HepG2 (cell line): Measurements from ENCODE around the gene CFAP54. TPM values are rescaled to one million over a fixed set of nuclear protein-coding genes. Genes with fewer than 3 reads are reported as not detected.

Experiments used
- ATAC-seq: fragments of 200-7000 bp; cut with Tn5 transposase; 3 replicates; pipeline ENCODE4 v1.9.1; 2020; ENCODE audit warnings: mild to moderate bottlenecking, moderate library complexity
- BruUV-seq: library from RNA; stranded (reverse); fragments of 400-500 nt; replicated peaks from 2 replicates; lab custom pipeline; 2021; lab: Mats Ljungman, UMichigan
- CTCF ChIA-PET: fragments of 300-600 bp; formaldehyde crosslinking; extraction: SDS; loops from one replicate; lab custom pipeline; 2021; ENCODE audit warnings: low total read pairs, inconsistent platforms, low intra/inter-chr PET ratio; lab: Yijun Ruan, JAX
- POLR2A ChIA-PET: fragments of 350-600 bp; sonication (Branson Sonifier 250); formaldehyde crosslinking; loops from one replicate; lab custom pipeline; 2020; ENCODE audit warnings: antibody characterized with exemption, inconsistent platforms; lab: Yijun Ruan, JAX
- DNase-seq: peaks from one replicate; pipeline ENCODE4 v3.0.0-alpha.2; 2015; ENCODE audit warnings: low spot score
- FAIRE-seq: peaks from 3 replicates; lab custom pipeline; 2011; peaks lifted over from hg19 to GRCh38; lab: Jason Lieb, UNC
- H2AFZ ChIP-seq: one replicate; pipeline ENCODE4 v1.6.1; 2011; ENCODE audit warnings: low read length, inconsistent platforms
- H3K27ac ChIP-seq: fragments of 300-600 bp; 3 replicates; pipeline ENCODE4 v1.8.0; 2011; ENCODE audit warnings: mixed run types, mild to moderate bottlenecking, mixed read lengths, low read length, inconsistent platforms; ENCODE audit not compliant: insufficient read depth; ENCODE audit errors: extremely low read length
- H3K27me3 ChIP-seq, 2 experiments: fragments of 200-600 bp in 1 of 2; 2 replicates in 1 of 2; 3 replicates in 1 of 2; pipeline versions ENCODE4 v1.6.0 to v1.8.0; 2011; ENCODE audit warnings: low read length in 2 of 2, mild to moderate bottlenecking in 2 of 2, moderate library complexity in 2 of 2, inconsistent platforms in 1 of 2; ENCODE audit not compliant: insufficient read depth in 2 of 2, control insufficient read depth in 1 of 2
- H3K36me3 ChIP-seq, 2 experiments: fragments of 200-600 bp in 1 of 2; replicated peaks in 1 of 2; 2 replicates in 1 of 2; 3 replicates in 1 of 2; pipeline versions ENCODE4 v1.5.1 to v1.8.0; 2011; ENCODE audit warnings: low read length in 2 of 2, inconsistent platforms in 1 of 2; ENCODE audit not compliant: insufficient read depth in 2 of 2, control insufficient read depth in 1 of 2
- H3K4me1 ChIP-seq: 2 replicates; pipeline ENCODE4 v1.5.1; 2012; ENCODE audit warnings: low read length, inconsistent platforms; ENCODE audit not compliant: insufficient read depth
- H3K4me2 ChIP-seq: 2 replicates; pipeline ENCODE4 v1.6.0; 2011; ENCODE audit warnings: low read depth, low read length, inconsistent platforms
- H3K4me3 ChIP-seq, 3 experiments: fragments of 200-600 bp in 1 of 3; sonication (generic), shearing (Covaris generic) in 1 of 3; replicated peaks in 1 of 3; 2 replicates each; pipeline ENCODE4 v1.5.1; 2011 to 2016; ENCODE audit warnings: low read length in 3 of 3, inconsistent platforms in 2 of 3, low read depth in 2 of 3, mild to moderate bottlenecking in 2 of 3, control low read depth in 1 of 3, mixed read lengths in 1 of 3; ENCODE audit not compliant: insufficient read depth in 1 of 3
- H3K79me2 ChIP-seq: one replicate; pipeline ENCODE4 v1.6.1; 2011; ENCODE audit warnings: low read length, inconsistent platforms; ENCODE audit not compliant: insufficient read depth
- H3K9ac ChIP-seq: 2 replicates; pipeline ENCODE4 v1.6.0; 2011; ENCODE audit warnings: mild to moderate bottlenecking, low read depth, low read length, inconsistent platforms; ENCODE audit not compliant: insufficient read depth
- H3K9me3 ChIP-seq: 2 replicates; pipeline ENCODE4 v1.5.1; 2012; ENCODE audit warnings: mild to moderate bottlenecking, low read length
- H4K20me1 ChIP-seq: 2 replicates; pipeline ENCODE4 v1.6.0; 2011; ENCODE audit warnings: inconsistent platforms, mild to moderate bottlenecking, low read length, moderate library complexity; ENCODE audit not compliant: insufficient read depth
- IRF2 ChIP-seq: IDR thresholded peaks from 2 replicates; pipeline ENCODE4 v1.6.1; 2018; ENCODE audit warnings: missing genetic modification reagents, missing compliant biosample characterization
- WGBS: methylation state at CpG from one replicate; pipeline ENCODE4 v1.1.6; 2017; ENCODE audit warnings: low lambda C conversion rate; 5-methylcytosine and 5-hydroxymethylcytosine counted together
- in situ Hi-C: cut with HindIII; loops from 2 replicates; pipeline ENCODE4 v1.10.0; 2017; ENCODE audit warnings: low pct_unique_long_range_greater_than_20kb; ENCODE audit not compliant: extremely low pct_ligation_motif_present
- intact Hi-C: fragments of 100-400 bp; cut with micrococcal nuclease; formaldehyde crosslinking; loops from one replicate; pipeline ENCODE4 v1.10.0; 2022; ENCODE audit not compliant: unreplicated experiment
- polyA plus RNA-seq, 8 experiments: library from polyadenylated mRNA; depleted of rRNA in 3 of 8; stranded (reverse) in 7 of 8; unstranded in 1 of 8; fragments of >200 nt; fragmentation: Illumina TruSeq in 4 of 8; extraction: Trizol in 4 of 8; gene quantifications; 2 replicates each; pipeline versions ENCODE4 v1.2.1 to v1.2.3, GENCODE V29; 2011 to 2016; ENCODE audit warnings: low read depth in 4 of 8, missing spikeins in 1 of 8, mixed read lengths in 1 of 8; ENCODE audit not compliant: insufficient read depth in 1 of 8
- total RNA-seq, 5 experiments: library from RNA; depleted of rRNA; stranded (reverse); fragments of >200 nt; fragmentation: Illumina TruSeq; extraction: Trizol; gene quantifications; 2 replicates each; pipeline ENCODE4 v1.2.3, GENCODE V29; 2016; ENCODE audit warnings: low read depth in 1 of 5
- TF ChIP-seq, protein P1 (sequence below): sonication (generic); formaldehyde crosslinking; IDR thresholded peaks from 2 replicates; pipeline ENCODE4 v1.4.0; 2020; ENCODE audit warnings: low read depth, mild to moderate bottlenecking, missing genetic modification reagents
- TF ChIP-seq, protein P2 (sequence below): sonication (generic); formaldehyde crosslinking; IDR thresholded peaks from 2 replicates; pipeline ENCODE4 v1.4.0; 2020; ENCODE audit warnings: mild to moderate bottlenecking, missing genetic modification reagents
- TF ChIP-seq, protein P3 (sequence below): sonication (generic); formaldehyde crosslinking; IDR thresholded peaks from 2 replicates; pipeline ENCODE4 v1.4.0; 2020; ENCODE audit warnings: low read depth, mild to moderate bottlenecking, missing genetic modification reagents
- TF ChIP-seq, protein P4 (sequence below): sonication (generic); IDR thresholded peaks from 2 replicates; pipeline ENCODE4 v1.6.1; 2016; ENCODE audit warnings: low read depth, borderline replicate concordance

CFAP54 gene
- total and polyA plus RNA-seq, 2 of the 13 experiments (the other 11 are each of a cell fraction or from before 2014, with no cell fraction given) = not detected

DNA sequence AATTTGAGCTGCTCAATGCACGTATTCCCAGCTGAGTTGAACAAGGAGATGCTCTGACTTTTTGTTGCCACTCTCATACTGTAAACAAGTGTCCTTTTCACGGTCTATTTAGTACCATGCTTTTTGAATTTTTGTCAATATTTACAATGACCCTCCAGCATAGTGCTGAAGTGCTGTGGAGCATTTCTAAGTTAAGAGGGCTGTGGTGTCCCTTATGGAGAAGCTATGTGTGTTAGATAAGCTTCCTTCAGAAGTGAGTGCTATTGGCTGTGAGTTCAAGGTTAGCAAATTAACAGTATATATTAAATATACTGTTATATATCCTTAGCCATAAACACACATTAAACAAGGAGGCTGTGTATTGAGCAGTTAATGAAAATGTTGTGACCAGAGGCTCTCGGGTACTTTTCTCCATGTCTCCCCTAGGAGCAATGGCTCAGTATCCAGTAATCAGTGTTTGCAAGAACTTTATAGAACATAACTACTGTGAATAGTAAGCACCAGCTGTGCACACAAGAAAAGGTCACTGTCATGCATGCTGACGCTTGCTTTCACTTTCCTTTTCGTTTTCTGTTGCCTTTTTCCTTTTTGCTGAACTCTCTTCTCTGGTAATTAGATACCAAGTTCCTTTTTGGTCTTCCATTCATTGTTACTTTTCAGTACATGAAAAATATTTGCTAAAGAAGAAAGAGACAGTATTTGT, 230.4 kb downstream of the CFAP54 start:
- no TSS peak for BruUV-seq
- Histone ChIP-seq H3K27ac (no peak overlapping the region), H3K79me2 (no peaks in the 10 kb centered on the region), H2AFZ (no peak overlapping the region), H3K4me3 (peak overlapping the region; percentile 35 to 56 (median 42)), H3K27me3 (no peaks in the 10 kb centered on the region), H3K4me2 (peak overlapping the region; percentile 71)
- ATAC-seq = peak; percentile 66
- CTCF ChIA-PET = no interaction called here
- WGBS = 3% methylated on average over 5 of the region's 5 CpGs
- in situ Hi-C loops = no loop called here
- TF ChIP-seq, protein P1, sequence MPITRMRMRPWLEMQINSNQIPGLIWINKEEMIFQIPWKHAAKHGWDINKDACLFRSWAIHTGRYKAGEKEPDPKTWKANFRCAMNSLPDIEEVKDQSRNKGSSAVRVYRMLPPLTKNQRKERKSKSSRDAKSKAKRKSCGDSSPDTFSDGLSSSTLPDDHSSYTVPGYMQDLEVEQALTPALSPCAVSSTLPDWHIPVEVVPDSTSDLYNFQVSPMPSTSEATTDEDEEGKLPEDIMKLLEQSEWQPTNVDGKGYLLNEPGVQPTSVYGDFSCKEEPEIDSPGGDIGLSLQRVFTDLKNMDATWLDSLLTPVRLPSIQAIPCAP (CRISPR knock-in tag) = 0 out of 2 replicates have a peak, but pooled peaks have one; percentile 54
- TF ChIP-seq, protein P2, sequence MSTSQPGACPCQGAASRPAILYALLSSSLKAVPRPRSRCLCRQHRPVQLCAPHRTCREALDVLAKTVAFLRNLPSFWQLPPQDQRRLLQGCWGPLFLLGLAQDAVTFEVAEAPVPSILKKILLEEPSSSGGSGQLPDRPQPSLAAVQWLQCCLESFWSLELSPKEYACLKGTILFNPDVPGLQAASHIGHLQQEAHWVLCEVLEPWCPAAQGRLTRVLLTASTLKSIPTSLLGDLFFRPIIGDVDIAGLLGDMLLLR (CRISPR knock-in tag) = no peak
- TF ChIP-seq, protein P3, sequence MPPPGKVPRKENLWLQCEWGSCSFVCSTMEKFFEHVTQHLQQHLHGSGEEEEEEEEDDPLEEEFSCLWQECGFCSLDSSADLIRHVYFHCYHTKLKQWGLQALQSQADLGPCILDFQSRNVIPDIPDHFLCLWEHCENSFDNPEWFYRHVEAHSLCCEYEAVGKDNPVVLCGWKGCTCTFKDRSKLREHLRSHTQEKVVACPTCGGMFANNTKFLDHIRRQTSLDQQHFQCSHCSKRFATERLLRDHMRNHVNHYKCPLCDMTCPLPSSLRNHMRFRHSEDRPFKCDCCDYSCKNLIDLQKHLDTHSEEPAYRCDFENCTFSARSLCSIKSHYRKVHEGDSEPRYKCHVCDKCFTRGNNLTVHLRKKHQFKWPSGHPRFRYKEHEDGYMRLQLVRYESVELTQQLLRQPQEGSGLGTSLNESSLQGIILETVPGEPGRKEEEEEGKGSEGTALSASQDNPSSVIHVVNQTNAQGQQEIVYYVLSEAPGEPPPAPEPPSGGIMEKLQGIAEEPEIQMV (CRISPR knock-in tag) = no peak
- TF ChIP-seq IRF2 (CRISPR knock-in tag) = peak; percentile 93
- TF ChIP-seq, protein P4, sequence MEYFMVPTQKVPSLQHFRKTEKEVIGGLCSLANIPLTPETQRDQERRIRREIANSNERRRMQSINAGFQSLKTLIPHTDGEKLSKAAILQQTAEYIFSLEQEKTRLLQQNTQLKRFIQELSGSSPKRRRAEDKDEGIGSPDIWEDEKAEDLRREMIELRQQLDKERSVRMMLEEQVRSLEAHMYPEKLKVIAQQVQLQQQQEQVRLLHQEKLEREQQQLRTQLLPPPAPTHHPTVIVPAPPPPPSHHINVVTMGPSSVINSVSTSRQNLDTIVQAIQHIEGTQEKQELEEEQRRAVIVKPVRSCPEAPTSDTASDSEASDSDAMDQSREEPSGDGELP = peak; percentile 77
- TF ChIP-seq, all 625 proteins: peak for 3
- FAIRE-seq = no peak
- intact Hi-C loops = no loop called here
- no peak for DNase-seq
- POLR2A ChIA-PET = no interaction called here
- Histone ChIP-seq H3K36me3 (no peaks in the 10 kb centered on the region), H3K9ac (peak overlapping the region; percentile 28), H3K4me1 (no peaks in the 10 kb centered on the region), H4K20me1 (no peaks in the 10 kb centered on the region), H3K9me3 (no peaks in the 10 kb centered on the region)
